HepG2 (cell line): ENCODE data around the gene ZNF608. TPM values are rescaled to one million over a fixed set of nuclear protein-coding genes. Genes with fewer than 3 reads are reported as not detected.

Source experiments
- AGO1 ChIP-seq: fragments of 200-400 bp; formaldehyde crosslinking; IDR thresholded peaks from 2 replicates; pipeline ENCODE4 v1.6.1; 2017; ENCODE audit warnings: mild to moderate bottlenecking, low read depth, low read length, moderate library complexity; ENCODE audit not compliant: poor library complexity, severe bottlenecking
- GATAD1 ChIP-seq: IDR thresholded peaks from 2 replicates; pipeline ENCODE4 v1.6.1; 2016; ENCODE audit warnings: missing genetic modification reagents, missing compliant biosample characterization
- HNF4A ChIP-seq: sonication (generic); formaldehyde crosslinking; IDR thresholded peaks from 2 replicates; pipeline ENCODE4 v1.4.0; 2020; ENCODE audit warnings: missing genetic modification reagents
- KDM2A ChIP-seq: sonication (generic); formaldehyde crosslinking; IDR thresholded peaks from 2 replicates; pipeline ENCODE4 v1.4.0; 2020; ENCODE audit warnings: low read depth, missing genetic modification reagents, borderline replicate concordance
- MLLT10 ChIP-seq: sonication (generic); formaldehyde crosslinking; IDR thresholded peaks from 2 replicates; pipeline ENCODE4 v1.4.0; 2020; ENCODE audit warnings: missing genetic modification reagents
- NR2F6 ChIP-seq, 2 experiments: IDR thresholded peaks; 2 replicates each; pipeline ENCODE4 v1.6.1; 2016; ENCODE audit warnings: antibody characterized with exemption in 1 of 2, mild to moderate bottlenecking in 1 of 2
- TCF7 ChIP-seq: sonication (generic); IDR thresholded peaks from 2 replicates; pipeline ENCODE4 v1.6.1; 2016; ENCODE audit warnings: antibody characterized with exemption, low read depth
- ZGPAT ChIP-seq: IDR thresholded peaks from 2 replicates; pipeline ENCODE4 v1.6.1; 2016; ENCODE audit warnings: mild to moderate bottlenecking
- ZNF331 ChIP-seq: sonication (generic); formaldehyde crosslinking; IDR thresholded peaks from 2 replicates; pipeline ENCODE4 v1.4.0; 2020; ENCODE audit warnings: missing genetic modification reagents
- polyA plus RNA-seq, 8 experiments: library from polyadenylated mRNA; depleted of rRNA in 3 of 8; stranded (reverse) in 7 of 8; unstranded in 1 of 8; fragments of >200 nt; fragmentation: Illumina TruSeq in 4 of 8; extraction: Trizol in 4 of 8; gene quantifications; 2 replicates each; pipeline versions ENCODE4 v1.2.1 to v1.2.3, GENCODE V29; 2011 to 2016; ENCODE audit warnings: low read depth in 4 of 8, missing spikeins in 1 of 8, mixed read lengths in 1 of 8; ENCODE audit not compliant: insufficient read depth in 1 of 8
- total RNA-seq, 5 experiments: library from RNA; depleted of rRNA; stranded (reverse); fragments of >200 nt; fragmentation: Illumina TruSeq; extraction: Trizol; gene quantifications; 2 replicates each; pipeline ENCODE4 v1.2.3, GENCODE V29; 2016; ENCODE audit warnings: low read depth in 1 of 5
- TF ChIP-seq, protein P1 (sequence below), 2 experiments: fragments of 450-650 bp in 1 of 2; sonication (generic) in 1 of 2; formaldehyde crosslinking in 1 of 2; IDR thresholded peaks; 2 replicates each; pipeline versions ENCODE4 v1.6.1 to v1.8.0; 2016 to 2022; ENCODE audit warnings: antibody characterized with exemption in 1 of 2, mild to moderate bottlenecking in 1 of 2, missing genetic modification reagents in 1 of 2
- TF ChIP-seq, protein P2 (sequence below): sonication (generic); formaldehyde crosslinking; IDR thresholded peaks from 2 replicates; pipeline ENCODE4 v1.5.0; 2020; ENCODE audit warnings: mild to moderate bottlenecking, missing genetic modification reagents, borderline replicate concordance
- TF ChIP-seq, protein P3 (sequence below): sonication (generic); formaldehyde crosslinking; IDR thresholded peaks from 2 replicates; pipeline ENCODE4 v1.4.0; 2020; ENCODE audit warnings: missing genetic modification reagents

Gene ZNF608
- total and polyA plus RNA-seq, 2 of the 13 experiments (the other 11 are each of a cell fraction or from before 2014, with no cell fraction given), result 0.66 to 0.91 TPM

- TF ChIP-seq, protein P1, sequence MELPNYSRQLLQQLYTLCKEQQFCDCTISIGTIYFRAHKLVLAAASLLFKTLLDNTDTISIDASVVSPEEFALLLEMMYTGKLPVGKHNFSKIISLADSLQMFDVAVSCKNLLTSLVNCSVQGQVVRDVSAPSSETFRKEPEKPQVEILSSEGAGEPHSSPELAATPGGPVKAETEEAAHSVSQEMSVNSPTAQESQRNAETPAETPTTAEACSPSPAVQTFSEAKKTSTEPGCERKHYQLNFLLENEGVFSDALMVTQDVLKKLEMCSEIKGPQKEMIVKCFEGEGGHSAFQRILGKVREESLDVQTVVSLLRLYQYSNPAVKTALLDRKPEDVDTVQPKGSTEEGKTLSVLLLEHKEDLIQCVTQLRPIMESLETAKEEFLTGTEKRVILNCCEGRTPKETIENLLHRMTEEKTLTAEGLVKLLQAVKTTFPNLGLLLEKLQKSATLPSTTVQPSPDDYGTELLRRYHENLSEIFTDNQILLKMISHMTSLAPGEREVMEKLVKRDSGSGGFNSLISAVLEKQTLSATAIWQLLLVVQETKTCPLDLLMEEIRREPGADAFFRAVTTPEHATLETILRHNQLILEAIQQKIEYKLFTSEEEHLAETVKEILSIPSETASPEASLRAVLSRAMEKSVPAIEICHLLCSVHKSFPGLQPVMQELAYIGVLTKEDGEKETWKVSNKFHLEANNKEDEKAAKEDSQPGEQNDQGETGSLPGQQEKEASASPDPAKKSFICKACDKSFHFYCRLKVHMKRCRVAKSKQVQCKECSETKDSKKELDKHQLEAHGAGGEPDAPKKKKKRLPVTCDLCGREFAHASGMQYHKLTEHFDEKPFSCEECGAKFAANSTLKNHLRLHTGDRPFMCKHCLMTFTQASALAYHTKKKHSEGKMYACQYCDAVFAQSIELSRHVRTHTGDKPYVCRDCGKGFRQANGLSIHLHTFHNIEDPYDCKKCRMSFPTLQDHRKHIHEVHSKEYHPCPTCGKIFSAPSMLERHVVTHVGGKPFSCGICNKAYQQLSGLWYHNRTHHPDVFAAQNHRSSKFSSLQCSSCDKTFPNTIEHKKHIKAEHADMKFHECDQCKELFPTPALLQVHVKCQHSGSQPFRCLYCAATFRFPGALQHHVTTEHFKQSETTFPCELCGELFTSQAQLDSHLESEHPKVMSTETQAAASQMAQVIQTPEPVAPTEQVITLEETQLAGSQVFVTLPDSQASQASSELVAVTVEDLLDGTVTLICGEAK (IDR thresholded peaks at IDR 0.05), result no peak
- TF ChIP-seq, protein P1 (CRISPR knock-in tag; IDR thresholded peaks at IDR 0.05), result no peak
- TF ChIP-seq TCF7 (peak; percentile 42; the same call in 1 of the 2 replicates), KDM2A (peak; percentile 36; the same call in 1 of the 2 replicates), ZNF331 (peak; percentile 13; the same call in 1 of the 2 replicates), HNF4A (0 out of 2 replicates have a peak, but pooled peaks have one; percentile 12), GATAD1 (CRISPR knock-in tag) (no peak), ZGPAT (peak; percentile 45; the same call in 1 of the 2 replicates), MLLT10 (CRISPR knock-in tag) (no peak), AGO1 (no peak), NR2F6 (IDR thresholded peaks at IDR 0.05) (peak; percentile 39; the same call in 1 of the 2 replicates), NR2F6 (CRISPR knock-in tag; IDR thresholded peaks at IDR 0.05) (0 out of 2 replicates have a peak, but pooled peaks have one; percentile 20)
- TF ChIP-seq, protein P2, sequence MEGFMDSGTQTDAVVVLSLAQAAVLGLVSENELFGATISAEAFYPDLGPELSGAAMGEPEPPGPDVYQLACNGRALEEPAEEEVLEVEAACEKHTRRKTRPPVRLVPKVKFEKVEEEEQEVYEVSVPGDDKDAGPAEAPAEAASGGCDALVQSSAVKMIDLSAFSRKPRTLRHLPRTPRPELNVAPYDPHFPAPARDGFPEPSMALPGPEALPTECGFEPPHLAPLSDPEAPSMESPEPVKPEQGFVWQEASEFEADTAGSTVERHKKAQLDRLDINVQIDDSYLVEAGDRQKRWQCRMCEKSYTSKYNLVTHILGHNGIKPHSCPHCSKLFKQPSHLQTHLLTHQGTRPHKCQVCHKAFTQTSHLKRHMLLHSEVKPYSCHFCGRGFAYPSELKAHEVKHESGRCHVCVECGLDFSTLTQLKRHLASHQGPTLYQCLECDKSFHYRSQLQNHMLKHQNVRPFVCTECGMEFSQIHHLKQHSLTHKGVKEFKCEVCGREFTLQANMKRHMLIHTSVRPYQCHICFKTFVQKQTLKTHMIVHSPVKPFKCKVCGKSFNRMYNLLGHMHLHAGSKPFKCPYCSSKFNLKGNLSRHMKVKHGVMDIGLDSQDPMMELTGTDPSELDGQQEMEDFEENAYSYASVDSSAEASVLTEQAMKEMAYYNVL (CRISPR knock-in tag), result peak; percentile 89
- TF ChIP-seq, protein P3, sequence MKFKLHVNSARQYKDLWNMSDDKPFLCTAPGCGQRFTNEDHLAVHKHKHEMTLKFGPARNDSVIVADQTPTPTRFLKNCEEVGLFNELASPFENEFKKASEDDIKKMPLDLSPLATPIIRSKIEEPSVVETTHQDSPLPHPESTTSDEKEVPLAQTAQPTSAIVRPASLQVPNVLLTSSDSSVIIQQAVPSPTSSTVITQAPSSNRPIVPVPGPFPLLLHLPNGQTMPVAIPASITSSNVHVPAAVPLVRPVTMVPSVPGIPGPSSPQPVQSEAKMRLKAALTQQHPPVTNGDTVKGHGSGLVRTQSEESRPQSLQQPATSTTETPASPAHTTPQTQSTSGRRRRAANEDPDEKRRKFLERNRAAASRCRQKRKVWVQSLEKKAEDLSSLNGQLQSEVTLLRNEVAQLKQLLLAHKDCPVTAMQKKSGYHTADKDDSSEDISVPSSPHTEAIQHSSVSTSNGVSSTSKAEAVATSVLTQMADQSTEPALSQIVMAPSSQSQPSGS (CRISPR knock-in tag), result 0 out of 2 replicates have a peak, but pooled peaks have one; percentile 22
Observed at GRCh38 chr5:124748687-124749594, 2.5 kb upstream of the ZNF608 start (continued).
